Uterus (tissue), 2 donors: Measurements from ENCODE around the gene ITK.

Experiments used
- POLR2A ChIP-seq, 2 donors: fragments of 450-650 bp; IDR thresholded peaks; one replicate each; pipeline ENCODE4 v1.6.1; 2016; ENCODE audit warnings: antibody characterized with exemption in 2 of 2, mild to moderate bottlenecking in 1 of 2, moderate library complexity in 1 of 2
- TF ChIP-seq, protein P1 (sequence below), 4 experiments: fragments of 200-600 bp in 2 of 4; fragments of 450-650 bp in 2 of 4; sonication (generic) in 2 of 4; IDR thresholded peaks; one replicate each; pipeline ENCODE4 v1.5.1; 2016 to 2019; ENCODE audit warnings: antibody characterized with exemption in 4 of 4, mild to moderate bottlenecking in 2 of 4, moderate library complexity in 1 of 4

DNA sequence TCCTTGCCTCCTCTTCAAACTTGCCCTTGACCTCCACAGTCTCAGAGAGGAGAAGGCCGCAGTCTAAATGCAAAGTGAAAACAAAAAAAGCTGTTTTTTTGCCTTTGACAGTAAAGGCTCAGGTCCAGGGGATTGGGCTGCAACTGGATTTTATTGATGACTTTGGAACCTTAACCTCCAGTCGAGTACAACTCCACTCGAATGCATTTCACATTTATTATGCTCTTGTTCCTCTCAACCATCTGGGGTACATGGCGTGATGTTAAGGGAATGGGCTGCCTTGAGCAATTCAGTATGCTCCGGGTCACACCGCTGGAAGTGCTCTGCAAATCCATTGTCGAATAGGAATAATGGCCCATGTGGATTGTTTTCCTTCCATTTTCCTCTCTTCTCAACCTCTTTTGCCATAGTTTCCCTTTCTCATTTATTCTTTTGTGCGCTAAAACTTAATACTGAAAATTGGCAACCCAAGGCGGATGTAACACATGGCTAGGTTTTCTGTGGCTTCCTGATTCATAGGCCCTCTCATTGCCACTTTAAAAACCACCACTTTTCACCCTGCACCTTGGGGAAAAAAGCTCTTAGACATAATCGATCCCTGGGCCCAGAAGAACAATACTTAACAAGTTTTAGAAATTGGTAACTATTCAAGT is 34.3 kb downstream of the ITK start:
- TF ChIP-seq, protein P1, sequence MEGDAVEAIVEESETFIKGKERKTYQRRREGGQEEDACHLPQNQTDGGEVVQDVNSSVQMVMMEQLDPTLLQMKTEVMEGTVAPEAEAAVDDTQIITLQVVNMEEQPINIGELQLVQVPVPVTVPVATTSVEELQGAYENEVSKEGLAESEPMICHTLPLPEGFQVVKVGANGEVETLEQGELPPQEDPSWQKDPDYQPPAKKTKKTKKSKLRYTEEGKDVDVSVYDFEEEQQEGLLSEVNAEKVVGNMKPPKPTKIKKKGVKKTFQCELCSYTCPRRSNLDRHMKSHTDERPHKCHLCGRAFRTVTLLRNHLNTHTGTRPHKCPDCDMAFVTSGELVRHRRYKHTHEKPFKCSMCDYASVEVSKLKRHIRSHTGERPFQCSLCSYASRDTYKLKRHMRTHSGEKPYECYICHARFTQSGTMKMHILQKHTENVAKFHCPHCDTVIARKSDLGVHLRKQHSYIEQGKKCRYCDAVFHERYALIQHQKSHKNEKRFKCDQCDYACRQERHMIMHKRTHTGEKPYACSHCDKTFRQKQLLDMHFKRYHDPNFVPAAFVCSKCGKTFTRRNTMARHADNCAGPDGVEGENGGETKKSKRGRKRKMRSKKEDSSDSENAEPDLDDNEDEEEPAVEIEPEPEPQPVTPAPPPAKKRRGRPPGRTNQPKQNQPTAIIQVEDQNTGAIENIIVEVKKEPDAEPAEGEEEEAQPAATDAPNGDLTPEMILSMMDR (IDR thresholded peaks at IDR 0.05): no peak
- TF ChIP-seq POLR2A (IDR thresholded peaks at IDR 0.05): no peak
